Fibroblast of mammary gland (primary cell): ENCODE data around the gene CENPH.

ENCODE experiments used
- DNase-seq: peaks from one replicate; pipeline ENCODE4 v3.0.0-alpha.2; 2010; ENCODE audit warnings: low read depth
- H3K4me3 ChIP-seq: 2 replicates; pipeline ENCODE4 v1.5.1; 2011; ENCODE audit warnings: low read depth, mild to moderate bottlenecking, low read length, moderate library complexity; ENCODE audit not compliant: control insufficient read depth
- TF ChIP-seq, protein P1 (sequence below): conservative IDR thresholded peaks from 2 replicates; pipeline ENCODE4 v1.5.1; 2011; ENCODE audit warnings: low read depth, low read length, inconsistent platforms; ENCODE audit not compliant: control insufficient read depth, insufficient read depth

The CENPH gene

DNA sequence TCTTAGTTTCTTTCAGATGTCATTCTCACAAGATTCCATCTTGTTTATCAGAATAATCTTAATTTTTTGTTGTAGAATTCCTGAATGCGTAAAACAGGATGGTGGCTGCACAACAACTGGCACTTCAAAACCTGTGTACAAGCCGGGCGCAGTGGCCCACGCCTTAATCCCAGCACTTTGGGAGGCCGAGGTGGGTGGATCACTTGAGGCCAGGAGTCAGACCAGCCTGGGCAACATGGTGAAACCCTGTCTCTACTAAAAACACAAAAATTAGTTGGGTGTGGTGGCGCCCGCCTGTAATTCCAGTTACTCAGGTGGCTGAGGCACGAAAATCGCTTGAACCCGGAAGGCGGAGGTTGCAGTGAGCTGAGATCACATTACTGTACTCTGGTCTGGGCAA lies 32.9 kb upstream of the CENPH start:
- TF ChIP-seq, protein P1, sequence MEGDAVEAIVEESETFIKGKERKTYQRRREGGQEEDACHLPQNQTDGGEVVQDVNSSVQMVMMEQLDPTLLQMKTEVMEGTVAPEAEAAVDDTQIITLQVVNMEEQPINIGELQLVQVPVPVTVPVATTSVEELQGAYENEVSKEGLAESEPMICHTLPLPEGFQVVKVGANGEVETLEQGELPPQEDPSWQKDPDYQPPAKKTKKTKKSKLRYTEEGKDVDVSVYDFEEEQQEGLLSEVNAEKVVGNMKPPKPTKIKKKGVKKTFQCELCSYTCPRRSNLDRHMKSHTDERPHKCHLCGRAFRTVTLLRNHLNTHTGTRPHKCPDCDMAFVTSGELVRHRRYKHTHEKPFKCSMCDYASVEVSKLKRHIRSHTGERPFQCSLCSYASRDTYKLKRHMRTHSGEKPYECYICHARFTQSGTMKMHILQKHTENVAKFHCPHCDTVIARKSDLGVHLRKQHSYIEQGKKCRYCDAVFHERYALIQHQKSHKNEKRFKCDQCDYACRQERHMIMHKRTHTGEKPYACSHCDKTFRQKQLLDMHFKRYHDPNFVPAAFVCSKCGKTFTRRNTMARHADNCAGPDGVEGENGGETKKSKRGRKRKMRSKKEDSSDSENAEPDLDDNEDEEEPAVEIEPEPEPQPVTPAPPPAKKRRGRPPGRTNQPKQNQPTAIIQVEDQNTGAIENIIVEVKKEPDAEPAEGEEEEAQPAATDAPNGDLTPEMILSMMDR = no peak
- no peak overlapping the region for H3K4me3 ChIP-seq
- no peak for DNase-seq

DNA sequence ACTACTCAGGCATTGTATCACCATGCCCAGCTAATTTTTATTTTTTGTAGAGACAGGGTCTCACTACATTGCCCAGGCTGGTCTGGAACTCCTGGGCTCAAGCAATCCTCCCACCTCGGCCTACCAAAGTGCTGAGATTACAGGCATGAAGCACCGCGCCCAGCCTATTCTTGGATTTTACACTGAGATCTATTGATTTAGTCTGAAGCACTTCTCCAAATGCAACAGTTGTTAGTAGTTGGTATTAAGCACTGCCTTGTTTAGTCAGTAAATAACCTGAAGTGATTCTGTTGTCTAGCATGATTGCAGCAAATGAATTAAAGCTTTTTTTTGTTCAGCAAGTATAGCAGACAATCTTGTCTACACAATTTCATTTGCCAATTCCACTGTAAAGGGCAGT lies 31.3 kb upstream of the CENPH start:
- TF ChIP-seq, protein P1 = no peak

DNA sequence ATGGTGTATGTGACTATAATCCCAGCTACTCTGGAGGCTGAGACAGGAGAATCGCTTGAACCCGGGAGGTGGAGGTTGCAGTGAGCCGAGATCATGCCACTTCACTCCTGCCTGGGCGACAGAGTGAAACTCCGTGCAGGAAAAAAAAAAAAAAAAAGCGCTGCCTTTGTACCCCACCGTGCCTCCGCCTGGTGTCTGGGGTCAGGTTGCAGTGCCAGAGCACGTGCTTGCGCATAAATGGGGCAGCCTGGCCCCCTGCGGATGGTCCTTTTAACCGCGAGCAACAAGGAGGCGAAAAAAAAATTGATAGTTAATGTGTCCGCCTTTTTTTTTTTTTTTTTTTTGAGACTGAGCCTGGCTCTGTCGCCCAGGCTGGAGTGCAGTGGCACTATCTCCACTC lies 28.7 kb upstream of the CENPH start:
- TF ChIP-seq, protein P1 = no peak
- H3K4me3 ChIP-seq = no peak overlapping the region
- DNase-seq = no peak

More for the DNA sequence above, 31.3 kb upstream of the CENPH start:
- H3K4me3 ChIP-seq = no peak overlapping the region
- DNase-seq = no peak

DNA sequence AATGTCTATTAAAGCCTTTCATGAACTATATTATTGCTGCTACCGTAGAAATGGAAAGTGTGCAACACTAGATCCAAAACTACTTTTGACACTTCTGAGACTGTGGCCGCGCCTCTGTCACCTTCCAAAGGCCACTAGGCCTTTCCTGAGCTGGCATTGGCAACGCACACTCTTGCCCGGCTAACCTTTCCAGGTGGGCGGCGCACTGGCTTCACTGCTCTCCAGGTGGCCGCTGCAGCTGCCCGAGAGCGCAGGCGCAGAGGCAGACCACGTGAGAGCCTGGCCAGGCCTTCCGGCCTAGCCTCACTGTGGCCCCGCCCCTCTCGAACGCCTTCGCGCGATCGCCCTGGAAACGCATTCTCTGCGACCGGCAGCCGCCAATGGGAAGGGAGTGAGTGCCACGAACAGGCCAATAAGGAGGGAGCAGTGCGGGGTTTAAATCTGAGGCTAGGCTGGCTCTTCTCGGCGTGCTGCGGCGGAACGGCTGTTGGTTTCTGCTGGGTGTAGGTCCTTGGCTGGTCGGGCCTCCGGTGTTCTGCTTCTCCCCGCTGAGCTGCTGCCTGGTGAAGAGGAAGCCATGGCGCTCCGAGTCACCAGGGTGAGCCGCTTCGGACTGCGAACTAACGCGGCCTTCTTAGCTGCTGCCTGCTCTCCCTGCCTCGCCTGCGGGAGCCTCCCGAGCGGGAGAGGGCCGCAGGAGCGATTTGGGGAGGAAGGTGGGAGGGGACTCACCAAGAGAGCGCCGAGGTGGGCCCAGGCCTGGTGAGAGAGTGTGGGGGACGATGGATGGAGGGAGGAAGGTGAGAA lies 22.5 kb upstream of the CENPH start, which contains the start of gene CCNB1:
Gene CCNB1 (plus strand): TSS at position 465 of the 807 bp plus-strand sequence. CDS start 113 bp downstream, at position 578.
- TF ChIP-seq, protein P1 = no peak
- H3K4me3 ChIP-seq = peak within 1 kb of the TSS; percentile 92
- peak; percentile 93 for DNase-seq

DNA sequence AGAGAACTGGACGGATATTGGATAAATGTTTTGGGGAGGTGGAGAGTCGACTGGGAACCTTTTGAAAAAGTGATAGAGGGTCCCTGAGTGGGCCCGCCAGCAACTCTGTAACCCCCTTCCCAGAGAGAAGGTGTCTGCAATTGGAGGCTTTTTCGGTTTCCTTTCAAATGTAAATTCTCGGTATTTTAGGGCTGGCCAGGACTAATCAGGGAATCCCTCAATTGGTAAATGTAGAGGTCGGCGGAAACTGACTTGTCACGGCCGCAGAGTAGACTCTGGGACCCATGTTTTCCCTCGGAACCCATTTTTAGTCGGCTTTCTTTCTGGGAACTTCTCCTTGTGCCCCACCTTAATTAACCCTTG lies 21.9 kb upstream of the CENPH start:
- H3K4me3 ChIP-seq = peak overlapping the region; percentile 92
- DNase-seq = peak; percentile 7
- TF ChIP-seq, protein P1 = no peak

DNA sequence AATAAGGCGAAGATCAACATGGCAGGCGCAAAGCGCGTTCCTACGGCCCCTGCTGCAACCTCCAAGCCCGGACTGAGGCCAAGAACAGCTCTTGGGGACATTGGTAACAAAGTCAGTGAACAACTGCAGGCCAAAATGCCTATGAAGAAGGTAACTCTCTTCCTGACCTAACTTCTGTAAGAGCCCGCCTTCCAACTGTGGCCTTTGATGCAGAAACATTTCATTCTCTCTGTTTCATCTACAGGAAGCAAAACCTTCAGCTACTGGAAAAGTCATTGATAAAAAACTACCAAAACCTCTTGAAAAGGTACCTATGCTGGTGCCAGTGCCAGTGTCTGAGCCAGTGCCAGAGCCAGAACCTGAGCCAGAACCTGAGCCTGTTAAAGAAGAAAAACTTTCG lies 21.5 kb upstream of the CENPH start:
- DNase-seq = peak; percentile 1
- TF ChIP-seq, protein P1 = no peak
- peak overlapping the region; percentile 92 for H3K4me3 ChIP-seq
